GM18873 (cell line): ENCODE results near the gene CD46.

Experiments
- ATAC-seq: cut with Tn5 transposase; IDR thresholded peaks from one replicate; pipeline ENCODE4 v1.9.1; 2021; ENCODE audit warnings: mild to moderate bottlenecking, moderate library complexity, moderate number of reproducible peaks; ENCODE audit not compliant: unreplicated experiment, low FRiP score

Gene CD46

GRCh38 chr1:207812778-207813511, 61.1 kb downstream of the CD46 start:
- ATAC-seq: no peak

GRCh38 chr1:207813512-207813881, 61.6 kb downstream of the CD46 start:
- no peak for ATAC-seq

- no peak for ATAC-seq
Measured at GRCh38 chr1:207813946-207814345, 62.1 kb downstream of the CD46 start.

- no peak for ATAC-seq
Measured at GRCh38 chr1:207814469-207814868, 62.6 kb downstream of the CD46 start.

- ATAC-seq: no peak
Measured at GRCh38 chr1:207815466-207815865, 63.6 kb downstream of the CD46 start.

- ATAC-seq: no peak
Measured at GRCh38 chr1:207815913-207816291, 64.0 kb downstream of the CD46 start.

- no peak for ATAC-seq
Measured at GRCh38 chr1:207817166-207817565, 65.3 kb downstream of the CD46 start.

- ATAC-seq: no peak
Measured at GRCh38 chr1:207817778-207818751, 66.2 kb downstream of the CD46 start.

- ATAC-seq: no peak
Measured at GRCh38 chr1:207818971-207819451, 67.2 kb downstream of the CD46 start.

- ATAC-seq: no peak
Measured at GRCh38 chr1:207820568-207821463, 69.0 kb downstream of the CD46 start.

GRCh38 chr1:207821464-207822045, 69.7 kb downstream of the CD46 start:
- ATAC-seq: no peak

GRCh38 chr1:207822124-207822601, 70.3 kb downstream of the CD46 start:
- no peak for ATAC-seq

- ATAC-seq: peak; percentile 61
Measured at GRCh38 chr1:207822602-207823451, 71.0 kb downstream of the CD46 start.

- no peak for ATAC-seq
Measured at GRCh38 chr1:207823531-207823879, 71.7 kb downstream of the CD46 start.

GRCh38 chr1:207823880-207824566, 72.2 kb downstream of the CD46 start:
- ATAC-seq: peak; percentile 25

GRCh38 chr1:207824691-207825408, 73.0 kb downstream of the CD46 start:
- ATAC-seq: no peak

- no peak for ATAC-seq
Measured at GRCh38 chr1:207825409-207825695, 73.5 kb downstream of the CD46 start.
